ENCODE measurements around the gene TSEN34. TPM values are rescaled to one million over a fixed set of nuclear protein-coding genes. Genes with fewer than 3 reads are reported as not detected.
"Not testable (repeated sequence)": the region's sequence is repeated elsewhere in the genome, so short reads cannot be mapped to it uniquely, and the experiment has no call there.

Gene TSEN34
- total and polyA plus RNA-seq, 3 experiments from 2014 or later: 22.4 to 38.2 (median 24.6) TPM

GRCh38 chr19:54181894-54182293 is 9.2 kb upstream of the TSEN34 start:
- H3K4me1 Mint-ChIP-seq; POLR2A ChIA-PET; H3K27ac ChIP-seq (ENCODE audit: low read depth, low read length); H3K4me1 ChIP-seq (ENCODE audit: insufficient read depth, low read length); H3K4me3 Mint-ChIP-seq; DNase-seq; H3K4me3 ChIP-seq (ENCODE audit: low read length); H3K27ac Mint-ChIP-seq; H3K36me3 ChIP-seq (ENCODE audit: insufficient read depth, low read length); H3K27me3 ChIP-seq (ENCODE audit: insufficient read depth, low read length, poor library complexity, severe bottlenecking); H3K9me3 ChIP-seq (ENCODE audit: low read length); CTCF ChIA-PET; H3K27me3 Mint-ChIP-seq; H3K9me3 Mint-ChIP-seq: not testable (repeated sequence)
- H3K36me3 Mint-ChIP-seq: peaks cover 2 to 36% (median 5%) of the 10 kb centered on the region in 3 donors

- H3K4me3 ChIP-seq (ENCODE audit: low read length): no peak overlapping the region
- Mint-ChIP-seq H3K36me3 (peaks cover 0 to 33% (median 2%) of the 10 kb centered on the region in 3 donors), H3K4me3 (no peak overlapping the region), H3K4me1 (peaks cover 11 to 15% (median 14%) of the 10 kb centered on the region in 3 donors), H3K9me3 (no peaks in the 10 kb centered on the region), H3K27ac (no peak overlapping the region), H3K27me3 (no peaks in the 10 kb centered on the region)
- POLR2A ChIA-PET: no interaction called here
- H3K9me3 ChIP-seq (ENCODE audit: low read length): no peaks in the 10 kb centered on the region
- CTCF ChIA-PET: no interaction called here
- no peaks in the 10 kb centered on the region for H3K36me3 ChIP-seq (ENCODE audit: insufficient read depth, low read length)
- no peak for DNase-seq
- H3K4me1 ChIP-seq (ENCODE audit: insufficient read depth, low read length): peaks cover 6% of the 10 kb centered on the region
- H3K27me3 ChIP-seq (ENCODE audit: insufficient read depth, low read length, poor library complexity, severe bottlenecking): no peaks in the 10 kb centered on the region
- no peak overlapping the region for H3K27ac ChIP-seq (ENCODE audit: low read depth, low read length)
Measured at GRCh38 chr19:54183431-54183830, 7.7 kb upstream of the TSEN34 start.

GRCh38 chr19:54186351-54186750 is 4.8 kb upstream of the TSEN34 start:
- ChIA-PET POLR2A (no interaction called here), CTCF (no interaction called here)
- Histone ChIP-seq H3K27me3 (ENCODE audit: insufficient read depth, low read length, poor library complexity, severe bottlenecking) (no peaks in the 10 kb centered on the region), H3K4me3 (ENCODE audit: low read length) (no peak overlapping the region), H3K36me3 (ENCODE audit: insufficient read depth, low read length) (no peaks in the 10 kb centered on the region), H3K4me1 (ENCODE audit: insufficient read depth, low read length) (peaks cover 10% of the 10 kb centered on the region), H3K9me3 (ENCODE audit: low read length) (no peaks in the 10 kb centered on the region), H3K27ac (ENCODE audit: low read depth, low read length) (no peak overlapping the region)
- Mint-ChIP-seq H3K27me3 (peaks cover 0 to 6% of the 10 kb centered on the region in 2 donors), H3K4me3 (peak overlapping the region in 2 of 7 donors; percentile 23 to 32), H3K9me3 (no peaks in the 10 kb centered on the region), H3K36me3 (peaks cover 0 to 29% (median 2%) of the 10 kb centered on the region in 3 donors), H3K4me1 (peaks cover 18 to 29% (median 22%) of the 10 kb centered on the region in 3 donors), H3K27ac (peak overlapping the region in 1 of 8 donors; percentile 68)
- DNase-seq: no peak

GRCh38 chr19:54186934-54187381 is 4.2 kb upstream of the TSEN34 start:
- Mint-ChIP-seq H3K4me3 (peak overlapping the region; percentile 63 to 89 (median 83)), H3K27me3 (peaks cover 0 to 6% of the 10 kb centered on the region in 2 donors), H3K4me1 (peaks cover 23 to 35% (median 27%) of the 10 kb centered on the region in 3 donors), H3K27ac (peak overlapping the region in 6 of 8 donors; percentile 63 to 97 (median 86)), H3K9me3 (no peaks in the 10 kb centered on the region), H3K36me3 (peaks cover 0 to 34% (median 2%) of the 10 kb centered on the region in 3 donors)
- Histone ChIP-seq H3K4me1 (ENCODE audit: insufficient read depth, low read length) (peaks cover 15% of the 10 kb centered on the region), H3K36me3 (ENCODE audit: insufficient read depth, low read length) (no peaks in the 10 kb centered on the region), H3K27ac (ENCODE audit: low read depth, low read length) (no peak overlapping the region), H3K9me3 (ENCODE audit: low read length) (no peaks in the 10 kb centered on the region), H3K27me3 (ENCODE audit: insufficient read depth, low read length, poor library complexity, severe bottlenecking) (no peaks in the 10 kb centered on the region), H3K4me3 (ENCODE audit: low read length) (no peak overlapping the region)
- ChIA-PET CTCF (no interaction called here), POLR2A (no interaction called here)
- DNase-seq: no peak

- Histone ChIP-seq H3K4me3 (ENCODE audit: low read length) (peak overlapping the region; percentile 63), H3K27ac (ENCODE audit: low read depth, low read length) (peak overlapping the region; percentile 100), H3K36me3 (ENCODE audit: insufficient read depth, low read length) (peaks cover 3% of the 10 kb centered on the region), H3K9me3 (ENCODE audit: low read length) (no peaks in the 10 kb centered on the region), H3K27me3 (ENCODE audit: insufficient read depth, low read length, poor library complexity, severe bottlenecking) (no peaks in the 10 kb centered on the region), H3K4me1 (ENCODE audit: insufficient read depth, low read length) (peaks cover 22% of the 10 kb centered on the region)
- ChIA-PET CTCF (interaction anchor here (1.4 to 2.9 kb wide), 8 partner anchors 10 to 51 kb away, joined by 5 to 17 read pairs (median 8); partner anchors contain the start of genes CNOT3 and LENG1), POLR2A (interaction anchor here (1.3 to 4.2 kb wide), 4 partner anchors 12 to 51 kb away, joined by 4 to 68 read pairs (median 54); partner anchors contain the start of genes CNOT3, LENG1 and RPS9)
- no peaks in the 10 kb centered on the region for H3K9me3 Mint-ChIP-seq
- peaks cover 0 to 44% (median 6%) of the 10 kb centered on the region in 3 donors for H3K36me3 Mint-ChIP-seq
- peak overlapping the region; percentile 83 to 92 (median 84) for H3K4me3 Mint-ChIP-seq
- H3K27me3 Mint-ChIP-seq: peaks cover 0 to 6% of the 10 kb centered on the region in 2 donors
- DNase-seq: peak in 3 of 5 donors; percentile 16 to 70 (median 58)
- peak overlapping the region; percentile 68 to 98 (median 90) for H3K27ac Mint-ChIP-seq
- H3K4me1 Mint-ChIP-seq: peaks cover 36 to 49% (median 39%) of the 10 kb centered on the region in 3 donors
Measured at GRCh38 chr19:54188215-54188871, 2.8 kb upstream of the TSEN34 start.

GRCh38 chr19:54189145-54189734 is 1.9 kb upstream of the TSEN34 start, which contains the start of gene MBOAT7:
TSS of gene MBOAT7 (minus strand) at chr19:54189580. CDS start at chr19:54188508, 1,072 bp downstream.
- peak within 1 kb of the TSS; percentile 85 for H3K4me3 ChIP-seq (ENCODE audit: low read length)
- H3K27ac ChIP-seq (ENCODE audit: low read depth, low read length): peak within 1 kb of the TSS; percentile 100
- H3K9me3 ChIP-seq (ENCODE audit: low read length): no peaks in the 10 kb centered on the region
- peaks cover 38 to 51% (median 41%) of the 10 kb centered on the region in 3 donors for H3K4me1 Mint-ChIP-seq
- H3K9me3 Mint-ChIP-seq: no peaks in the 10 kb centered on the region
- H3K27me3 ChIP-seq (ENCODE audit: insufficient read depth, low read length, poor library complexity, severe bottlenecking): no peaks in the 10 kb centered on the region
- peaks cover 0 to 48% (median 8%) of the 10 kb centered on the region in 3 donors for H3K36me3 Mint-ChIP-seq
- H3K4me1 ChIP-seq (ENCODE audit: insufficient read depth, low read length): peaks cover 22% of the 10 kb centered on the region
- POLR2A ChIA-PET: interaction anchor here (0.6 to 4.2 kb wide), 16 partner anchors 11 to 1465 kb away, joined by 3 to 68 read pairs (median 5); partner anchors contain the start of genes CNOT3, LENG1, LENG8 and MYADM
- peak within 1 kb of the TSS; percentile 88 to 99 (median 92) for H3K4me3 Mint-ChIP-seq
- CTCF ChIA-PET: interaction anchor here (1.0 to 2.9 kb wide), 14 partner anchors 9 to 202 kb away, joined by 3 to 17 read pairs (median 6); partner anchors contain the start of genes CNOT3, LENG1, RPS9 and TMC4
- H3K27me3 Mint-ChIP-seq: peaks cover 0 to 6% of the 10 kb centered on the region in 2 donors
- peaks cover 6% of the 10 kb centered on the region for H3K36me3 ChIP-seq (ENCODE audit: insufficient read depth, low read length)
- no peak for DNase-seq
- H3K27ac Mint-ChIP-seq: peak within 1 kb of the TSS; percentile 97 to 100 (median 100)

GRCh38 chr19:54189735-54190502 is 1.2 kb upstream of the TSEN34 start:
- POLR2A ChIA-PET: interaction anchor here (0.6 to 4.2 kb wide), 17 partner anchors 10 to 1464 kb away, joined by 3 to 68 read pairs (median 5); partner anchors contain the start of genes CNOT3, LENG1, LENG8 and MYADM
- Histone ChIP-seq H3K9me3 (ENCODE audit: low read length) (no peaks in the 10 kb centered on the region), H3K27ac (ENCODE audit: low read depth, low read length) (peak overlapping the region; percentile 100), H3K27me3 (ENCODE audit: insufficient read depth, low read length, poor library complexity, severe bottlenecking) (no peaks in the 10 kb centered on the region), H3K4me3 (ENCODE audit: low read length) (peak overlapping the region; percentile 85), H3K36me3 (ENCODE audit: insufficient read depth, low read length) (peaks cover 6% of the 10 kb centered on the region), H3K4me1 (ENCODE audit: insufficient read depth, low read length) (peaks cover 22% of the 10 kb centered on the region)
- CTCF ChIA-PET: interaction anchor here (1.0 to 2.9 kb wide), 15 partner anchors 8 to 201 kb away, joined by 3 to 17 read pairs (median 6); partner anchors contain the start of genes CNOT3, LENG1, RPS9 and TMC4
- H3K27ac Mint-ChIP-seq: peak overlapping the region; percentile 97 to 100 (median 100)
- peak overlapping the region; percentile 88 to 99 (median 92) for H3K4me3 Mint-ChIP-seq
- peak; percentile 100 for DNase-seq
- H3K36me3 Mint-ChIP-seq: peaks cover 0 to 54% (median 8%) of the 10 kb centered on the region in 3 donors
- H3K4me1 Mint-ChIP-seq: peaks cover 38 to 51% (median 41%) of the 10 kb centered on the region in 3 donors
- H3K9me3 Mint-ChIP-seq: no peaks in the 10 kb centered on the region
- H3K27me3 Mint-ChIP-seq: peaks cover 0 to 6% of the 10 kb centered on the region in 2 donors
